HepG2 (cell line): ENCODE data around the gene WWC1. TPM values are rescaled to one million over a fixed set of nuclear protein-coding genes. Genes with fewer than 3 reads are reported as not detected.
A peak's percentile ranks its signal among the peaks of the same experiment; 100 is the strongest.

ENCODE experiments used
- ATAC-seq: fragments of 200-7000 bp; cut with Tn5 transposase; 3 replicates; pipeline ENCODE4 v1.9.1; 2020; ENCODE audit warnings: mild to moderate bottlenecking, moderate library complexity
- BruUV-seq: library from RNA; stranded (reverse); fragments of 400-500 nt; replicated peaks from 2 replicates; lab custom pipeline; 2021; lab: Mats Ljungman, UMichigan
- CTCF ChIA-PET: fragments of 300-600 bp; formaldehyde crosslinking; extraction: SDS; loops from one replicate; lab custom pipeline; 2021; ENCODE audit warnings: low total read pairs, inconsistent platforms, low intra/inter-chr PET ratio; lab: Yijun Ruan, JAX
- POLR2A ChIA-PET: fragments of 350-600 bp; sonication (Branson Sonifier 250); formaldehyde crosslinking; loops from one replicate; lab custom pipeline; 2020; ENCODE audit warnings: antibody characterized with exemption, inconsistent platforms; lab: Yijun Ruan, JAX
- DNase-seq: peaks from one replicate; pipeline ENCODE4 v3.0.0-alpha.2; 2015; ENCODE audit warnings: low spot score
- FAIRE-seq: peaks from 3 replicates; lab custom pipeline; 2011; peaks lifted over from hg19 to GRCh38; lab: Jason Lieb, UNC
- H2AFZ ChIP-seq: one replicate; pipeline ENCODE4 v1.6.1; 2011; ENCODE audit warnings: low read length, inconsistent platforms
- H3K27ac ChIP-seq: fragments of 300-600 bp; 3 replicates; pipeline ENCODE4 v1.8.0; 2011; ENCODE audit warnings: mixed run types, mild to moderate bottlenecking, mixed read lengths, low read length, inconsistent platforms; ENCODE audit not compliant: insufficient read depth; ENCODE audit errors: extremely low read length
- H3K27me3 ChIP-seq, 2 experiments: fragments of 200-600 bp in 1 of 2; 2 replicates in 1 of 2; 3 replicates in 1 of 2; pipeline versions ENCODE4 v1.6.0 to v1.8.0; 2011; ENCODE audit warnings: low read length in 2 of 2, mild to moderate bottlenecking in 2 of 2, moderate library complexity in 2 of 2, inconsistent platforms in 1 of 2; ENCODE audit not compliant: insufficient read depth in 2 of 2, control insufficient read depth in 1 of 2
- H3K36me3 ChIP-seq, 2 experiments: fragments of 200-600 bp in 1 of 2; replicated peaks in 1 of 2; 2 replicates in 1 of 2; 3 replicates in 1 of 2; pipeline versions ENCODE4 v1.5.1 to v1.8.0; 2011; ENCODE audit warnings: low read length in 2 of 2, inconsistent platforms in 1 of 2; ENCODE audit not compliant: insufficient read depth in 2 of 2, control insufficient read depth in 1 of 2
- H3K4me1 ChIP-seq: 2 replicates; pipeline ENCODE4 v1.5.1; 2012; ENCODE audit warnings: low read length, inconsistent platforms; ENCODE audit not compliant: insufficient read depth
- H3K4me2 ChIP-seq: 2 replicates; pipeline ENCODE4 v1.6.0; 2011; ENCODE audit warnings: low read depth, low read length, inconsistent platforms
- H3K4me3 ChIP-seq, 3 experiments: fragments of 200-600 bp in 1 of 3; sonication (generic), shearing (Covaris generic) in 1 of 3; replicated peaks in 1 of 3; 2 replicates each; pipeline ENCODE4 v1.5.1; 2011 to 2016; ENCODE audit warnings: low read length in 3 of 3, inconsistent platforms in 2 of 3, low read depth in 2 of 3, mild to moderate bottlenecking in 2 of 3, control low read depth in 1 of 3, mixed read lengths in 1 of 3; ENCODE audit not compliant: insufficient read depth in 1 of 3
- H3K79me2 ChIP-seq: one replicate; pipeline ENCODE4 v1.6.1; 2011; ENCODE audit warnings: low read length, inconsistent platforms; ENCODE audit not compliant: insufficient read depth
- H3K9ac ChIP-seq: 2 replicates; pipeline ENCODE4 v1.6.0; 2011; ENCODE audit warnings: mild to moderate bottlenecking, low read depth, low read length, inconsistent platforms; ENCODE audit not compliant: insufficient read depth
- H3K9me3 ChIP-seq: 2 replicates; pipeline ENCODE4 v1.5.1; 2012; ENCODE audit warnings: mild to moderate bottlenecking, low read length
- H4K20me1 ChIP-seq: 2 replicates; pipeline ENCODE4 v1.6.0; 2011; ENCODE audit warnings: inconsistent platforms, mild to moderate bottlenecking, low read length, moderate library complexity; ENCODE audit not compliant: insufficient read depth
- CEBPB ChIP-seq: IDR thresholded peaks from 2 replicates; pipeline ENCODE4 v1.6.1; 2011; ENCODE audit warnings: low read depth, low read length, improper control_type of control experiment, borderline replicate concordance
- DPF2 ChIP-seq: sonication (generic); formaldehyde crosslinking; IDR thresholded peaks from 2 replicates; pipeline ENCODE4 v1.4.0; 2020; ENCODE audit warnings: mild to moderate bottlenecking, low read depth, missing genetic modification reagents, borderline replicate concordance
- GMEB2 ChIP-seq: IDR thresholded peaks from 2 replicates; pipeline ENCODE4 v1.6.1; 2016; ENCODE audit warnings: missing biosample characterization, missing genetic modification reagents, low read depth
- WGBS: methylation state at CpG from one replicate; pipeline ENCODE4 v1.1.6; 2017; ENCODE audit warnings: low lambda C conversion rate; 5-methylcytosine and 5-hydroxymethylcytosine counted together
- in situ Hi-C: cut with HindIII; loops from 2 replicates; pipeline ENCODE4 v1.10.0; 2017; ENCODE audit warnings: low pct_unique_long_range_greater_than_20kb; ENCODE audit not compliant: extremely low pct_ligation_motif_present
- intact Hi-C: fragments of 100-400 bp; cut with micrococcal nuclease; formaldehyde crosslinking; loops from one replicate; pipeline ENCODE4 v1.10.0; 2022; ENCODE audit not compliant: unreplicated experiment
- polyA plus RNA-seq, 8 experiments: library from polyadenylated mRNA; depleted of rRNA in 3 of 8; stranded (reverse) in 7 of 8; unstranded in 1 of 8; fragments of >200 nt; fragmentation: Illumina TruSeq in 4 of 8; extraction: Trizol in 4 of 8; gene quantifications; 2 replicates each; pipeline versions ENCODE4 v1.2.1 to v1.2.3, GENCODE V29; 2011 to 2016; ENCODE audit warnings: low read depth in 4 of 8, missing spikeins in 1 of 8, mixed read lengths in 1 of 8; ENCODE audit not compliant: insufficient read depth in 1 of 8
- total RNA-seq, 5 experiments: library from RNA; depleted of rRNA; stranded (reverse); fragments of >200 nt; fragmentation: Illumina TruSeq; extraction: Trizol; gene quantifications; 2 replicates each; pipeline ENCODE4 v1.2.3, GENCODE V29; 2016; ENCODE audit warnings: low read depth in 1 of 5

Gene WWC1
- total and polyA plus RNA-seq, 2 of the 13 experiments (the other 11 are each of a cell fraction or from before 2014, with no cell fraction given): 8.3 to 17.9 TPM

- H3K4me2 ChIP-seq: no peak overlapping the region
- WGBS: 93% methylated on average over 2 of the region's 2 CpGs
- no peaks in the 10 kb centered on the region for H3K27me3 ChIP-seq
- TF ChIP-seq DPF2 (CRISPR knock-in tag): no peak
- H3K79me2 ChIP-seq: peaks cover 3% of the 10 kb centered on the region
- peaks cover 0 to 2% of the 10 kb centered on the region in 2 experiments; a peak in 1 of 5 replicates for H3K36me3 ChIP-seq
- no peaks in the 10 kb centered on the region; the same call in 1 of the 2 replicates for H4K20me1 ChIP-seq
- CTCF ChIA-PET: no interaction called here
- FAIRE-seq (no peak), ATAC-seq (no peak), DNase-seq (no peak)
- intact Hi-C loops (no loop called here), in situ Hi-C loops (no loop called here)
- no peaks in the 10 kb centered on the region for H3K9me3 ChIP-seq
- peaks cover 14% of the 10 kb centered on the region for H3K4me1 ChIP-seq
- POLR2A ChIA-PET: no interaction called here
- no peak overlapping the region for H3K27ac ChIP-seq
- no peak overlapping the region for H3K4me3 ChIP-seq
- no peak overlapping the region for H3K9ac ChIP-seq
- BruUV-seq: no TSS peak
- H2AFZ ChIP-seq: no peak overlapping the region
Measured at GRCh38 chr5:168341178-168341577, 49.7 kb downstream of the WWC1 start.

GRCh38 chr5:168342151-168342825, 50.8 kb downstream of the WWC1 start:
- DNase-seq (no peak), FAIRE-seq (no peak), ATAC-seq (no peak)
- no peaks in the 10 kb centered on the region for H3K9me3 ChIP-seq
- H3K27me3 ChIP-seq: no peaks in the 10 kb centered on the region
- H3K4me3 ChIP-seq: no peak overlapping the region
- in situ Hi-C loops (no loop called here), intact Hi-C loops (no loop called here)
- H3K4me2 ChIP-seq: no peak overlapping the region
- H3K79me2 ChIP-seq: no peaks in the 10 kb centered on the region
- no peak overlapping the region for H3K27ac ChIP-seq
- no peak overlapping the region for H3K9ac ChIP-seq
- ChIA-PET CTCF (no interaction called here), POLR2A (no interaction called here)
- no peaks in the 10 kb centered on the region; the same call in 1 of the 2 replicates for H4K20me1 ChIP-seq
- TF ChIP-seq CEBPB (peak; percentile 53; the same call in 1 of the 2 replicates), GMEB2 (no peak)
- 98% methylated on average over 6 of the region's 6 CpGs for WGBS
- peaks cover 7% of the 10 kb centered on the region for H3K4me1 ChIP-seq
- BruUV-seq: no TSS peak
- H3K36me3 ChIP-seq: peaks cover 0 to 2% of the 10 kb centered on the region in 2 experiments; a peak in 1 of 5 replicates
- no peak overlapping the region for H2AFZ ChIP-seq
